Smooth muscle cell (in vitro differentiated cells): ENCODE measurements around the gene ARID4A. TPM values are rescaled to one million over a fixed set of nuclear protein-coding genes. Genes with fewer than 3 reads are reported as not detected.

ENCODE experiments used
- DNase-seq: peaks from one replicate; lab custom pipeline; 2025; ENCODE audit not compliant: unreplicated experiment; lab: John Stamatoyannopoulos, UW
- H2AFZ ChIP-seq: fragments of 200-600 bp; sonication (generic); 2 replicates; pipeline ENCODE4 v1.6.0; 2016; ENCODE audit warnings: antibody characterized with exemption, low read depth, mild to moderate bottlenecking
- H3F3A ChIP-seq: fragments of 200-600 bp; sonication (generic); 2 replicates; pipeline ENCODE4 v1.6.0; 2017; ENCODE audit warnings: antibody characterized with exemption, low read depth
- H3K27ac ChIP-seq: fragments of 200-600 bp; sonication (generic); 2 replicates; pipeline ENCODE4 v1.5.1; 2016; ENCODE audit warnings: low read depth, mild to moderate bottlenecking
- H3K27me3 ChIP-seq: fragments of 200-600 bp; sonication (generic); 2 replicates; pipeline ENCODE4 v1.6.1; 2016; ENCODE audit warnings: low read depth, mild to moderate bottlenecking
- H3K36me3 ChIP-seq: fragments of 200-600 bp; sonication (generic); 2 replicates; pipeline ENCODE4 v1.5.1; 2016; ENCODE audit warnings: low read depth
- H3K4me1 ChIP-seq: fragments of 200-600 bp; sonication (generic); 2 replicates; pipeline ENCODE4 v1.5.1; 2016; ENCODE audit warnings: low read depth
- H3K4me2 ChIP-seq: fragments of 200-600 bp; sonication (generic); 2 replicates; pipeline ENCODE4 v1.6.0; 2016; ENCODE audit warnings: mild to moderate bottlenecking
- H3K4me3 ChIP-seq: fragments of 200-600 bp; sonication (generic); 2 replicates; pipeline ENCODE4 v1.5.1; 2016; ENCODE audit warnings: mild to moderate bottlenecking
- H3K79me2 ChIP-seq: fragments of 200-600 bp; sonication (generic); 2 replicates; pipeline ENCODE4 v1.6.0; 2016; ENCODE audit warnings: low read depth, mild to moderate bottlenecking
- H3K9ac ChIP-seq: fragments of 200-600 bp; sonication (generic); 2 replicates; pipeline ENCODE4 v1.6.0; 2016; ENCODE audit warnings: low read depth
- H3K9me3 ChIP-seq: fragments of 200-600 bp; sonication (generic); replicated peaks from 2 replicates; pipeline ENCODE4 v1.5.1; 2016; ENCODE audit warnings: low read depth
- H4K20me1 ChIP-seq: fragments of 200-600 bp; sonication (generic); 2 replicates; pipeline ENCODE4 v1.6.0; 2016; ENCODE audit warnings: low read depth
- CTCF ChIP-seq: fragments of 200-600 bp; sonication (generic); IDR thresholded peaks from 2 replicates; pipeline ENCODE4 v1.5.1; 2017; ENCODE audit warnings: borderline replicate concordance, mild to moderate bottlenecking, antibody characterized with exemption; ENCODE audit not compliant: insufficient read depth, poor library complexity, severe bottlenecking
- WGBS: methylation state at CpG from one replicate; pipeline ENCODE4 v1.1.7; 2016; ENCODE audit warnings: low lambda C conversion rate; 5-methylcytosine and 5-hydroxymethylcytosine counted together
- polyA plus RNA-seq: library from polyadenylated mRNA; unstranded; fragments of >200 nt; fragmentation: Nextera tagmentation; extraction: Ambion mirVana; gene quantifications from 2 replicates; pipeline ENCODE4 v1.2.1, GENCODE V29; 2016
- total RNA-seq: library from RNA; depleted of rRNA; stranded (reverse); fragments of >200 nt; gene quantifications from 2 replicates; pipeline ENCODE4 v1.2.3, GENCODE V29; 2014

ARID4A gene
- total and polyA plus RNA-seq, 2 experiments from 2014 or later: 14.1 to 18.4 TPM

GRCh38 chr14:58362798-58363412 is 64.5 kb downstream of the ARID4A start:
- Histone ChIP-seq H4K20me1 (no peaks in the 10 kb centered on the region), H3K4me3 (no peak overlapping the region), H3K36me3 (peaks cover 8% of the 10 kb centered on the region), H3K9ac (no peak overlapping the region), H3K4me1 (no peaks in the 10 kb centered on the region), H3F3A (no peaks in the 10 kb centered on the region), H3K9me3 (no peaks in the 10 kb centered on the region), H3K27ac (no peak overlapping the region), H3K79me2 (no peaks in the 10 kb centered on the region), H3K4me2 (no peak overlapping the region), H2AFZ (no peak overlapping the region), H3K27me3 (no peaks in the 10 kb centered on the region)
- no peak for DNase-seq
- TF ChIP-seq CTCF: peak; percentile 24
- 98% methylated on average over 3 of the region's 3 CpGs for WGBS

- Histone ChIP-seq H3K9me3 (no peaks in the 10 kb centered on the region), H3K79me2 (no peaks in the 10 kb centered on the region), H3K4me1 (no peaks in the 10 kb centered on the region), H3K36me3 (peaks cover 8% of the 10 kb centered on the region), H3F3A (no peaks in the 10 kb centered on the region), H3K27me3 (no peaks in the 10 kb centered on the region), H3K4me3 (no peak overlapping the region), H4K20me1 (no peaks in the 10 kb centered on the region), H2AFZ (no peak overlapping the region), H3K27ac (no peak overlapping the region), H3K4me2 (no peak overlapping the region), H3K9ac (no peak overlapping the region)
- DNase-seq: no peak
- no peak for TF ChIP-seq CTCF
- 93% methylated on average over 4 of the region's 4 CpGs for WGBS
Measured at GRCh38 chr14:58364316-58364715, 66.0 kb downstream of the ARID4A start.

- Histone ChIP-seq H3K27ac (no peak overlapping the region), H3K36me3 (peaks cover 14% of the 10 kb centered on the region)
- 97% methylated on average over 3 of the region's 3 CpGs for WGBS
Measured at GRCh38 chr14:58367296-58367695, 68.9 kb downstream of the ARID4A start.

More at GRCh38 chr14:58367296-58367695, 68.9 kb downstream of the ARID4A start:
- Histone ChIP-seq H3F3A (no peaks in the 10 kb centered on the region), H3K9ac (no peak overlapping the region), H3K4me1 (no peaks in the 10 kb centered on the region), H3K4me2 (no peak overlapping the region), H3K27me3 (no peaks in the 10 kb centered on the region), H4K20me1 (no peaks in the 10 kb centered on the region), H3K79me2 (no peaks in the 10 kb centered on the region), H2AFZ (no peak overlapping the region), H3K4me3 (no peak overlapping the region), H3K9me3 (no peaks in the 10 kb centered on the region)
- TF ChIP-seq CTCF: no peak
- no peak for DNase-seq
